ENCODE measurements around the gene COMTD1. TPM values are rescaled to one million over a fixed set of nuclear protein-coding genes. Genes with fewer than 3 reads are reported as not detected.

The COMTD1 gene
- total and polyA plus RNA-seq, 7 experiments from 2014 or later: 8.8 to 29.2 (median 14.8) TPM

DNA sequence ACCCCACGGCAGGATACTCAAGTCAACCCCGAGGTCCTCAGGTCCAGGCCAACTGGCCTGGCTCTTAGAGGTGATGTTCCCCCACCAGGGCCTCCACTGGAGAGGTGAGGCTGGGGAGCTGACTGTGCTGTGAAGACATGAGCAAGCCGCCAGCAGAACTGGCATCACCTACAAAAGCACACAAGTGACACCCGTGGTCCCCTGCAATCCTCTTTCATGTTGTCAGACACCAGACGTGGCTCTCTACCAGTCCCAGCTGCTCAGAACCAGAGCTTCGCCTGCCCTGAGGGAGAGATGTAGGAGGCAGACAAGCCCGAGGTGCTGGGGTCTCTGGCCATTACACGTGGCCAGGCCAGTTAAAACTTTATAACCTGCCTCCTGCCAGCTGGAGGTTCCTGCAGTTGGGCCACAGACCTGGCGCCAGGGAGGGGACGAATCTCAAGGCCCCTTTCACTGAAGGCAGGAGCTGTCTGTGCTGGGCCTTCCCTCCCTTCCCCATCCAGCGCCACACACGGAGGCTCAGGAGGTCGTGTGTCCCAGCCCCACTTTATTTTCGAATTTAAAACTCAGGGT is 2.2 kb downstream of the COMTD1 start:
- Mint-ChIP-seq H3K4me1 (peaks cover 17 to 36% (median 25%) of the 10 kb centered on the region in 7 donors), H3K27ac (peak overlapping the region; percentile 73 to 97 (median 90)), H3K36me3 (peaks cover 2 to 17% (median 13%) of the 10 kb centered on the region in 5 donors), H3K27me3 (no peaks in the 10 kb centered on the region), H3K4me3 (peak overlapping the region; percentile 52 to 88 (median 80)), H3K9me3 (no peaks in the 10 kb centered on the region)
- intact Hi-C loops (cut with micrococcal nuclease): loop anchor here (1.0 to 10.0 kb wide), 17 partner anchors 23 to 1821 kb away; partner anchors contain the start of genes KAT6B (in 2 of the 2), SAMD8 (in 2 of the 2), VCL (in 2 of the 2) and VDAC2 (in 2 of the 2)
- peaks cover 0 to 29% (median 15%) of the 10 kb centered on the region in 3 experiments for H3K36me3 ChIP-seq (ENCODE audit: control insufficient read depth in 2 of 3, insufficient read depth in 3 of 3, low read length in 3 of 3)
- H3K27me3 ChIP-seq (ENCODE audit: control insufficient read depth in 2 of 2, insufficient read depth in 2 of 2, low read length in 2 of 2): no peaks in the 10 kb centered on the region
- DNase-seq: peak in 4 of 9 donors; percentile 11 to 48 (median 18)
- H3K27ac ChIP-seq (ENCODE audit: low read depth, low read length): peak overlapping the region; percentile 78
- CTCF ChIA-PET: interaction anchor here (4.3 to 8.6 kb wide), 2 partner anchors 22 to 47 kb away, joined by 44 to 183 read pairs; partner anchors contain the start of gene VDAC2
- peaks cover 4 to 11% of the 10 kb centered on the region in 2 donors for H3K4me1 ChIP-seq (ENCODE audit: control insufficient read depth in 2 of 2, insufficient read depth in 2 of 2, low read length in 2 of 2)
- H3K9me3 ChIP-seq (ENCODE audit: control insufficient read depth in 2 of 3, low read length in 3 of 3): no peaks in the 10 kb centered on the region
- POLR2A ChIA-PET: interaction anchor here (0.9 to 7.7 kb wide), 6 partner anchors 10 to 190 kb away, joined by 3 to 122 read pairs (median 6); partner anchors contain the start of genes SAMD8 and VDAC2
- peak overlapping the region; percentile 80 for H3K4me3 ChIP-seq (ENCODE audit: low read length)
- no peak for ATAC-seq

GRCh38 chr10:75231672-75232581 is 3.8 kb downstream of the COMTD1 start:
- ATAC-seq (no peak), DNase-seq (peak in 1 of 9 donors; percentile 18)
- Histone ChIP-seq H3K9me3 (ENCODE audit: control insufficient read depth in 2 of 3, low read length in 3 of 3) (no peaks in the 10 kb centered on the region), H3K4me3 (ENCODE audit: low read length) (no peak overlapping the region), H3K27me3 (ENCODE audit: control insufficient read depth in 2 of 2, insufficient read depth in 2 of 2, low read length in 2 of 2) (no peaks in the 10 kb centered on the region), H3K36me3 (ENCODE audit: control insufficient read depth in 2 of 3, insufficient read depth in 3 of 3, low read length in 3 of 3) (peaks cover 0 to 39% (median 15%) of the 10 kb centered on the region in 3 experiments), H3K27ac (ENCODE audit: low read depth, low read length) (peak overlapping the region; percentile 56), H3K4me1 (ENCODE audit: control insufficient read depth in 2 of 2, insufficient read depth in 2 of 2, low read length in 2 of 2) (peaks cover 4 to 11% of the 10 kb centered on the region in 2 donors)
- H3K4me1 Mint-ChIP-seq: peaks cover 17 to 42% (median 30%) of the 10 kb centered on the region in 7 donors
- intact Hi-C loops (cut with micrococcal nuclease): loop anchor here (5.0 to 10.0 kb wide), 8 partner anchors 647 to 1820 kb away; partner anchors contain the start of genes VCL (in 2 of the 2), ANXA7 (in 1 of the 2), CAMK2G (in 1 of the 2) and PPP3CB (in 1 of the 2)
- no peaks in the 10 kb centered on the region for H3K27me3 Mint-ChIP-seq
- POLR2A ChIA-PET: interaction anchor here (1.4 to 7.7 kb wide), 4 partner anchors 9 to 120 kb away, joined by 3 to 122 read pairs (median 10); partner anchors contain the start of genes SAMD8 and VDAC2
- CTCF ChIA-PET: interaction anchor here (1.6 to 8.6 kb wide), 4 partner anchors 10 to 45 kb away, joined by 5 to 183 read pairs (median 26); partner anchors contain the start of gene VDAC2
- H3K36me3 Mint-ChIP-seq: peaks cover 4 to 20% (median 13%) of the 10 kb centered on the region in 5 donors
- H3K27ac Mint-ChIP-seq: peak overlapping the region; percentile 20 to 97 (median 91)
- no peaks in the 10 kb centered on the region for H3K9me3 Mint-ChIP-seq
- peak overlapping the region in 4 of 10 donors; percentile 22 to 51 (median 28) for H3K4me3 Mint-ChIP-seq

DNA sequence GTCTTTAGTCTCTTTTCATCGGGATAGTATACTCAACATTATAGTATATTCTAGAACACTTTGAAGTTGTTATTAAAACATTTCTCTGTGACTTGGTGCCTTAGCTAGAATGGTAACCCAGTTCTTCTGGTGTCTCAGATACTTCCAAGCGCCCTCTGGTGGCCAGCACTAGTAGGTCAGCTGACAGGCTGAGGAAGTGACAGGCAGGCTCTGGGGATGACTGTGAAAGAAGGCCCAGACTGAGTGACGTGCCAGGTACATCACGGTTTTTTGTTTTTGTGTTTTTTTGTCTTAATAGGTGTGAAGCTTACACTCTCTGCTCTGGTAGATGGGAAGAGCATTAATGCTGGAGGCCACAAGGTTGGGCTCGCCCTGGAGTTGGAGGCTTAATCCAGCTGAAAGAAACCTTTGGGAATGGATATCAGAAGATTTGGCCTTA is 5.1 kb downstream of the COMTD1 start:
- intact Hi-C loops (cut with micrococcal nuclease): loop anchor here (1.0 to 10.0 kb wide), 12 partner anchors 20 to 1818 kb away; partner anchors contain the start of genes VCL (in 2 of the 2), VDAC2 (in 2 of the 2), ANXA7 (in 1 of the 2) and CAMK2G (in 1 of the 2)
- H3K27me3 ChIP-seq (ENCODE audit: control insufficient read depth in 2 of 2, insufficient read depth in 2 of 2, low read length in 2 of 2): no peaks in the 10 kb centered on the region
- Mint-ChIP-seq H3K36me3 (peaks cover 4 to 20% (median 13%) of the 10 kb centered on the region in 5 donors), H3K27me3 (no peaks in the 10 kb centered on the region), H3K4me3 (peak overlapping the region in 2 of 10 donors; percentile 8 to 53), H3K27ac (peak overlapping the region; percentile 78 to 98 (median 92)), H3K9me3 (no peaks in the 10 kb centered on the region), H3K4me1 (peaks cover 16 to 46% (median 35%) of the 10 kb centered on the region in 7 donors)
- peaks cover 4 to 8% of the 10 kb centered on the region in 2 donors for H3K4me1 ChIP-seq (ENCODE audit: control insufficient read depth in 2 of 2, insufficient read depth in 2 of 2, low read length in 2 of 2)
- peak; percentile 80 to 95 (median 92) for DNase-seq
- no peak overlapping the region for H3K4me3 ChIP-seq (ENCODE audit: low read length)
- no peaks in the 10 kb centered on the region for H3K9me3 ChIP-seq (ENCODE audit: control insufficient read depth in 2 of 3, low read length in 3 of 3)
- peak; percentile 77 for ATAC-seq
- CTCF ChIA-PET: interaction anchor here (0.7 to 8.6 kb wide), 7 partner anchors 8 to 121 kb away, joined by 3 to 183 read pairs (median 5); partner anchors contain the start of gene VDAC2
- peaks cover 0 to 52% (median 19%) of the 10 kb centered on the region in 3 experiments for H3K36me3 ChIP-seq (ENCODE audit: control insufficient read depth in 2 of 3, insufficient read depth in 3 of 3, low read length in 3 of 3)
- peak overlapping the region; percentile 56 for H3K27ac ChIP-seq (ENCODE audit: low read depth, low read length)
- POLR2A ChIA-PET: interaction anchor here (1.4 to 7.7 kb wide), 2 partner anchors 8 to 20 kb away, joined by 3 to 122 read pairs; partner anchors contain the start of gene VDAC2

DNA sequence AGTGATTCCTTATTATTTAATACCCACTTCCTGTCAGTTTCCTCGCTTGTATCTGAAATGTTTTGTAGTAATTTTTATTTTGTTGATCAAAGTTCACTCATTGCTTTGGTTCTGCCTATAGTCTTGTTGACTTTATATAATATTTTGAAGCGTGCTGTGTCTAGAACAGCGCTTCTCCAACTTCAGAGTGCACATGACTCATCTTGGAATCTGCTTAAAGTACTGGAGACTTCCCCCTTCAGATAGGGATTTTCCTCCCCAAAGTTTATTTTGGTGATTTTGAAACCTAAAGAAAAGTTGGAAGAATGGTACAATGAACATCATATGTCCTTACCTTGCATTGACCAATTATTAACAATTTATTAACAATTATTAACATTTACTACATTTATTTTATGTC is 5.8 kb downstream of the COMTD1 start:
- Mint-ChIP-seq H3K36me3 (peaks cover 4 to 20% (median 16%) of the 10 kb centered on the region in 5 donors), H3K4me3 (no peak overlapping the region), H3K27ac (peak overlapping the region in 8 of 9 donors; percentile 49 to 97 (median 88)), H3K9me3 (no peaks in the 10 kb centered on the region), H3K27me3 (no peaks in the 10 kb centered on the region), H3K4me1 (peaks cover 17 to 52% (median 41%) of the 10 kb centered on the region in 7 donors)
- H3K27me3 ChIP-seq (ENCODE audit: control insufficient read depth in 2 of 2, insufficient read depth in 2 of 2, low read length in 2 of 2): no peaks in the 10 kb centered on the region
- H3K36me3 ChIP-seq (ENCODE audit: control insufficient read depth in 2 of 3, insufficient read depth in 3 of 3, low read length in 3 of 3): peaks cover 0 to 59% (median 19%) of the 10 kb centered on the region in 3 experiments
- intact Hi-C loops (cut with micrococcal nuclease): loop anchor here (1.0 to 10.0 kb wide), 13 partner anchors 20 to 1818 kb away; partner anchors contain the start of genes VCL (in 2 of the 2), VDAC2 (in 2 of the 2), ANXA7 (in 1 of the 2) and CAMK2G (in 1 of the 2)
- no peaks in the 10 kb centered on the region for H3K9me3 ChIP-seq (ENCODE audit: control insufficient read depth in 2 of 3, low read length in 3 of 3)
- no peak for ATAC-seq
- H3K27ac ChIP-seq (ENCODE audit: low read depth, low read length): peak overlapping the region; percentile 52
- H3K4me3 ChIP-seq (ENCODE audit: low read length): no peak overlapping the region
- no peak for DNase-seq
- POLR2A ChIA-PET: interaction anchor here (7.7 kb wide), 1 partner anchor 20 kb away, joined by 122 read pairs; the partner anchor contains the start of gene VDAC2
- peaks cover 5 to 8% of the 10 kb centered on the region in 2 donors for H3K4me1 ChIP-seq (ENCODE audit: control insufficient read depth in 2 of 2, insufficient read depth in 2 of 2, low read length in 2 of 2)
- CTCF ChIA-PET: interaction anchor here (0.7 to 8.6 kb wide), 9 partner anchors 8 to 595 kb away, joined by 3 to 183 read pairs (median 5); partner anchors contain the start of gene VDAC2

DNA sequence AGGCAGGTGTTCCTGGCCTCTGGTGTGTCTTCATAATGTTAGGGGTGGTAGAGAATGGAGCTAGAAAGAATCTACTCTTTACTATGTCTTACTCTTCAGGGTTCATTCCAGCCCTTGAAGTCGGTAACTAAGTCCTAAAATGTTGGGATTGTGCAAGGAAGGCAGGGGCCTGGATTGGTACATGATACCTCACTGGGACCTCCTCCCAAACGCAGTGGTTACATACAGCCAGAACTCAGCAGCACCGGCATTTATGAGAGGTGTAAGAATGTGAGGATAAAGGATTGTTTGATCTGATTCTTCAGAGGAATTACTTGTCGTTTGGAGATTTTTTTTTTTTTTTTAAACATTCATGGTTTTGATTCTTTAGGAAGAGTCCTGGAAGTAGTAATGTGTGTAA is 6.9 kb downstream of the COMTD1 start:
- Mint-ChIP-seq H3K4me1 (peaks cover 25 to 63% (median 52%) of the 10 kb centered on the region in 7 donors), H3K4me3 (no peak overlapping the region), H3K27me3 (no peaks in the 10 kb centered on the region), H3K27ac (peak overlapping the region; percentile 36 to 94 (median 78)), H3K36me3 (peaks cover 9 to 26% (median 21%) of the 10 kb centered on the region in 5 donors), H3K9me3 (no peaks in the 10 kb centered on the region)
- CTCF ChIA-PET: interaction anchor here (0.7 to 3.8 kb wide), 6 partner anchors 14 to 41 kb away, joined by 3 to 18 read pairs (median 4); partner anchors contain the start of gene VDAC2
- Histone ChIP-seq H3K36me3 (ENCODE audit: control insufficient read depth in 2 of 3, insufficient read depth in 3 of 3, low read length in 3 of 3) (peaks cover 7 to 65% (median 21%) of the 10 kb centered on the region in 3 experiments), H3K27me3 (ENCODE audit: control insufficient read depth in 2 of 2, insufficient read depth in 2 of 2, low read length in 2 of 2) (no peaks in the 10 kb centered on the region), H3K9me3 (ENCODE audit: control insufficient read depth in 2 of 3, low read length in 3 of 3) (no peaks in the 10 kb centered on the region), H3K27ac (ENCODE audit: low read depth, low read length) (peak overlapping the region; percentile 52), H3K4me3 (ENCODE audit: low read length) (no peak overlapping the region), H3K4me1 (ENCODE audit: control insufficient read depth in 2 of 2, insufficient read depth in 2 of 2, low read length in 2 of 2) (peaks cover 6 to 13% of the 10 kb centered on the region in 2 donors)
- no peak for ATAC-seq
- DNase-seq: no peak
- intact Hi-C loops (cut with micrococcal nuclease): loop anchor here in 1 of 2 donors (1.0 kb wide), 1 partner anchor 403 kb away; the partner anchor contains the start of gene KAT6B
- POLR2A ChIA-PET: interaction anchor here (0.6 to 6.5 kb wide), 2 partner anchors 18 to 25 kb away, joined by 3 to 49 read pairs; partner anchors contain the start of gene VDAC2
